ENCODE results near the gene C6orf120.

Gene C6orf120

GRCh38 chr6:169700296-169700695 lies 1.6 kb upstream of the C6orf120 start:
- Histone ChIP-seq H3K27ac (no peak overlapping the region), H3K4me3 (peak overlapping the region; percentile 95)
- no peak for DNase-seq (ENCODE audit: low spot score)
- no peak for TF ChIP-seq CTCF (IDR thresholded peaks at IDR 0.05)

- no peak for DNase-seq (ENCODE audit: low spot score)
- Histone ChIP-seq H3K27ac (peak overlapping the region; percentile 92 to 96), H3K4me3 (peak overlapping the region; percentile 95)
- TF ChIP-seq CTCF (IDR thresholded peaks at IDR 0.05): no peak
These were observed 494 bp upstream of the C6orf120 start for GRCh38 chr6:169701311-169701953.

GRCh38 chr6:169702840-169703246 lies 917 bp downstream of the C6orf120 start:
- Histone ChIP-seq H3K27ac (peak overlapping the region; percentile 92 to 96), H3K4me3 (peak overlapping the region; percentile 95)
- DNase-seq (ENCODE audit: low spot score): no peak
- no peak for TF ChIP-seq CTCF (IDR thresholded peaks at IDR 0.05)

- no peak for DNase-seq (ENCODE audit: low spot score)
- H3K27ac ChIP-seq: no peak overlapping the region
- no peak overlapping the region for H3K4me3 ChIP-seq
- TF ChIP-seq CTCF (IDR thresholded peaks at IDR 0.05): no peak
These were observed 5.8 kb downstream of the C6orf120 start for GRCh38 chr6:169707772-169708171.

- Histone ChIP-seq H3K4me3 (no peak overlapping the region), H3K27ac (no peak overlapping the region)
- no peak for DNase-seq (ENCODE audit: low spot score)
- TF ChIP-seq CTCF (IDR thresholded peaks at IDR 0.05): no peak
These were observed 7.4 kb downstream of the C6orf120 start for GRCh38 chr6:169709293-169709692.

- H3K27ac ChIP-seq: no peak overlapping the region
- no peak for DNase-seq (ENCODE audit: low spot score)
- no peak overlapping the region for H3K4me3 ChIP-seq
- no peak for TF ChIP-seq CTCF (IDR thresholded peaks at IDR 0.05)
These were observed 8.1 kb downstream of the C6orf120 start for GRCh38 chr6:169710009-169710408.

- Histone ChIP-seq H3K4me3 (no peak overlapping the region), H3K27ac (no peak overlapping the region)
- DNase-seq (ENCODE audit: low spot score): no peak
- TF ChIP-seq CTCF (IDR thresholded peaks at IDR 0.05): no peak
These were observed 12.3 kb downstream of the C6orf120 start for GRCh38 chr6:169714178-169714577.

Data from coronary artery (tissue), 2 donors.